Stimulated activated CD4-positive, alpha-beta T cell treated with anti-CD3 and anti-CD28 coated beads, Interleukin-15, amount 100 ng/mL, for 24 hours (primary cell): ENCODE measurements around the gene TMEM248.
A peak's percentile ranks its signal among the peaks of the same experiment; 100 is the strongest.
"Not testable (repeated sequence)": the region's sequence is repeated elsewhere in the genome, so short reads cannot be mapped to it uniquely, and the experiment has no call there.

Experiments
- DNase-seq: peaks from one replicate; pipeline ENCODE4 v3.0.0-alpha.2; 2020

The TMEM248 gene, protein sequence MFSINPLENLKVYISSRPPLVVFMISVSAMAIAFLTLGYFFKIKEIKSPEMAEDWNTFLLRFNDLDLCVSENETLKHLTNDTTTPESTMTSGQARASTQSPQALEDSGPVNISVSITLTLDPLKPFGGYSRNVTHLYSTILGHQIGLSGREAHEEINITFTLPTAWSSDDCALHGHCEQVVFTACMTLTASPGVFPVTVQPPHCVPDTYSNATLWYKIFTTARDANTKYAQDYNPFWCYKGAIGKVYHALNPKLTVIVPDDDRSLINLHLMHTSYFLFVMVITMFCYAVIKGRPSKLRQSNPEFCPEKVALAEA

DNA sequence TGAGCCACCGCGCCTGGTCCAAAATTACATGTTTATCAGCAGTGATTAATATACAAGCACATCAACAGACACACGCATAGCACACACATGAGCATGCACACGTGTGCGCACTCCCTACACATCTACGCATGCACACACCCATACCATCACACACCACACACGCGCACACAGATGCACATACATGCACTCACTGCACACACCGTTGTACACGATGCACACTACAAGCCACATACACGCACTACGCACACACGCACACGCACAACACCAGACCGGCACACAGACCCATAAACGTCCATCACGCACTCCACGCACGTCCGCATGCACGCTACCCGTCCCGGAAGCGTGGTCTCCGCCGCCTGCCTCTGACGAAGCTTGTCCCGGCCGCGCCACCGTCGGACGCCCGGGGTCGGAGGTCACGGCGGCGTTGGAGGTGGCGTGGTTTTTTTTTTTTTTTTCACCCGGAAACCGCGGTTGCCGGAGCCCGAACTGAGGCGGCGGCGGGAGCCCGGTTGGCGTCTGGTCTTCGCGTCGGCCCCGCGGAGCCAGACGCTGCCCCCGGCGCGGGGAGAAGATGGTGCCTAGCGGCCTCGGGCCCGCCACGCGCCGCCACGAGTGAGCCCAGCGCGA is at the start of gene TMEM248:
Gene TMEM248, plus strand, starts transcription at position 457 of the 627 bp plus-strand sequence. CDS start 20,641 bp downstream, outside the sequence.
- peak; percentile 95 for DNase-seq

- DNase-seq, result no peak
Observed at GRCh38 chr7:66873476-66873875, 47.5 kb upstream of the TMEM248 start.

DNA sequence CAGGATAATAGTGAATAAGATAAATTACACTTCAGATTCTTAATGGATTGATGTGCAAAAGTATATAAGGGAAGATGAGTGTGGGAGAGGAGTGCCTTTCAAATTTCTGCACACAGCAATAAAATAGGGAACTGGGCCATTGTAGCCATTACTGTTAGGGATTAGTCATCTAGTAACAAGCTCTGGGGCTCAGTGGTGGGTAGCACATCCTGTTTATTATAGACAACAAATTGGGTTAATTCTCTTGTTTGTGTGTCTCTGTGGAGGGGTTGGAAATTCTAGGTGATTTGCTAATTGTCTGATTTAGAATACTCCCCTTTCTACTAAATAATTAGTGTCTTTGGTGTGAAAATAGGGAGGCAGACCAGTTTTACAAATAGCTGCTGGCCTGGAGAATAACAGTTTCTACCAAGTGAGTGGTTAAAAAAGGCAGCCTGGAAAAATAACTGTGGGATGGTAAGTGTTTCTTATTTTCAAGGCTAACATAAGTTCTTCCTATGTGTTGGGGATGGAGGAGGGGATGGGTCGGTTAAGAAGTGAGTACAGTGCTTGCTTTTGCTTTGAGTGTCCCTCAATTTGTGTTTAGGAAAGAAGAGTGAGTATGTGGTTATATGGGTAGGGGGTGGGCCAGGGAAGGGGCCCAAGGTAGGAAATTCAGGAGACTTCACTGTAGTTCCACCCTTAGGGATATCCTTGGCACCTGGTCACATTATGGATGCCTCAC is 43.3 kb upstream of the TMEM248 start:
- no peak for DNase-seq

DNA sequence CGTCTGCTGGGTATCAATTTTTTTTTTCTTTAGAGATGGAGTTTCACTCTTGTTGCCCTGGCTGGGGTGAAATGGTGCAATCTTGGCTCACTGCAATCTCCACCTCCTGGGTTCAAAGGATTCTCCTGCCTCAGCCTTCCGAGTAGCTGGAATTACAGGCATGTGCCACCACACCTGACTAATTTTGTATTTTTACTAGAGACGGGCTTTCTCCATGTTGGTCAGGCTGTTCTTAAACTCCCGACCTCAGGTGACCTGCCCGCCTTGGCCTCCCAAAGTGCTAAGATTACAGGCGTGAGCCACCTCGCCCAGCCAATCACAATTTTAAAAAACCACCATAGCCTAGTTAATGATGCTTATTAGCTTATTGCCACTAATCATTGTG is 42.7 kb upstream of the TMEM248 start:
- DNase-seq, result not testable (repeated sequence)

DNA sequence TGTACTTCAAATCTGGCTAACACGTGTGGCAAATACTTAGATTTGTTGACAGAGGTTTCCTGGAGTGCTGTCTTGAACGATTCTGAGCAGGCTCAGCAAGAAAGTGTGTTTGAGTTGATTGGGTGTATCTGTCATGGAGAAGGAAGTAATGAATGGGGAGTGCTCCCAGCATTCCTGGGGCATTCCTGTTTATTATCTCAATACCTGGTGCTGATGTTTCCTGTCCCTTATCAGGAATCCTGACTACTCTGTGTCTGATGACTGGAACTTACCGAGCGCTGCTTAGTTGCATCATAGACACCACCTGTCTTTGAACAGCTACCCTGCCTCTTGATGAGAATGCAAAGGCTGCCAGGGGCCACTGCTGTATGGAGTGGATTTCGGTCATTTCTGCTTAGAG is 41.0 kb upstream of the TMEM248 start:
- no peak for DNase-seq

DNA sequence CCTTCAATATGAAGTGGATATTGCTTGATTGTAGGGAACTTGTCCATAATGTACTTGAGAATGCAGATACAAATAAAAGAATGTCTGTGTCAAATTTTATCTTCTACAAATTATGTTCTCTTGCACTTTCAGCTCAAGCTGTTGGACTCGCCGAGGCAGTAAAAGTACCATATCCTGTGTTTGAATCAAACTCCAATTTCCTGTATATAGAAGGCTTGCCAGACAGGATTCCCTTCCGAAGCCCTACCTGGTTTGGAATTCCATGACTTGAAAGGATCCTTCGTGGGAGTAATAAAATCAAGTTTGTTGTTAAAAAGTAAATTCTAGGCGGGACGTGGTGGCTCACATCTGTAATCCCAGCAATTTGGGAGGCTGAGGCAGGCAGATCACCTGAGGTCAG is 40.4 kb upstream of the TMEM248 start:
- DNase-seq, result not testable (repeated sequence)

DNA sequence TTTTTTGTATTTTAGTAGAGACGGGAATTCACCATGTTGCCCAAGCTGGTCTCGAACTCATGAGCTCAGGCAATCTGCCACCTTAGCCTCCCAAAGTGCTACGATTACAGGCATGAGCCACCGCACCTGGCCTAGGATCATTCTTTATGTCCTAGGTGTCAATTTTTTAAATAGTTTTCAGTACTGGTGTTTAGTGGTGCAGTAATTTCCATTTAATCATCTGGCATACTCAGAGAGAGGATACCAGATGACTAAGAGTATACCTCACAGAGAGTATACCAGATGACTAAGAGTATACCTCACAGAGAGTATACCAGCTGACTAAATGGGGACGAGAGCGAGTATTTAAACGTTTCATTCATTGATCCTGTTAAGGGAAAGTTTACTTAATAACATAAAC is 37.3 kb upstream of the TMEM248 start:
- DNase-seq, result peak; percentile 15

DNA sequence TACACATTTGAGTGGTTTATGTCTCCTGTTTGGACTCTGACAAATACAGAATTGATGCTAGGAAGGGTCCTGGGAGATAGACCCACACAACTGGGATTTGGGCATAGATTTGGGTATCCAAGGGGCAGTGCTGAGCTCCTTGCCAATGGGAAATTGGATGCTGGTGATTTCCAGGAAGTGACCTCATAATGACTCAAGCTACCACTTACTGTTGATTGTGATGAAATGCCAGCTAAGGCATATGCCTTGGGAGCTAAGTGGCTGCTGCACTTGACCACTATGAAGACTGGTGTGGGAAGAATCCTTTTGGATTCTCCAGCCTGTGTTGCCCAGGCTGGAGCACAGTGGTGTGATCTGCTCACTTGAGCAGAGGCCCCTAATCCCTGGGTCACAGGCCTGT is 36.5 kb upstream of the TMEM248 start:
- DNase-seq, result not testable (repeated sequence)

GRCh38 chr7:66886152-66886551 is 34.9 kb upstream of the TMEM248 start:
- DNase-seq, result no peak

- DNase-seq, result not testable (repeated sequence)
Observed at GRCh38 chr7:66888223-66888622, 32.8 kb upstream of the TMEM248 start.

DNA sequence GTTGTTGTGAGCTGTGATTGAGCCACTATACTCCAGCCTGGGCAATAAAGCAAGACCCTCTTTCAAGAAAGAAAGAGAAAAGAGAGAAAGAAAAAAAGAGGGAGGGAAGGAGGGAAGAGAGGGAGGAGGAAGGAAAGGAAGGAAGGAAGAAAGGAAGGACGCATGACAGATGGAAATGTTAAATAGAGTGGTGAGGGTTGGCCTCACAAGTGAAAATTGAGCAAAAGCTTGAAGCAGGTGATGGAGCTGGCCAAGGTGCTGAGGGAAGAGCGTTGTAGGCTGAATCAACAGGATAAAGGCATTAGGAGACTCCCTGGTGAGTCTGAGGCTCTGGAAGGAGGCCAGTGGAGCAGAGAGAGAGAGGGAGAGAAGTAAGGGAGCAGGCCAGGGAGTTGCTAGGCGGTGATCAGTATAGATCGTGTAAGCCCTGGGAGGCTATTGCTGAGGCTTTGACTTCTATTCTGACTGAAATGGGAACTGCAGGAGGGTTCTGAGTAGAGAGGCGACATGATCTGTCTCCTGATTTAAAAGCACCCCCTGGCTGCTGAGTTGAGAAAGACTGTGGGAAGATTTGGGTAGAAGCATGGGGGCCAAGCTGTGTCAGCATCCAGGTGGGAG is 26.5 kb upstream of the TMEM248 start:
- no peak for DNase-seq

GRCh38 chr7:66896441-66896840 is 24.6 kb upstream of the TMEM248 start:
- DNase-seq, result no peak

GRCh38 chr7:66899552-66900280 is 21.3 kb upstream of the TMEM248 start:
- DNase-seq, result no peak

DNA sequence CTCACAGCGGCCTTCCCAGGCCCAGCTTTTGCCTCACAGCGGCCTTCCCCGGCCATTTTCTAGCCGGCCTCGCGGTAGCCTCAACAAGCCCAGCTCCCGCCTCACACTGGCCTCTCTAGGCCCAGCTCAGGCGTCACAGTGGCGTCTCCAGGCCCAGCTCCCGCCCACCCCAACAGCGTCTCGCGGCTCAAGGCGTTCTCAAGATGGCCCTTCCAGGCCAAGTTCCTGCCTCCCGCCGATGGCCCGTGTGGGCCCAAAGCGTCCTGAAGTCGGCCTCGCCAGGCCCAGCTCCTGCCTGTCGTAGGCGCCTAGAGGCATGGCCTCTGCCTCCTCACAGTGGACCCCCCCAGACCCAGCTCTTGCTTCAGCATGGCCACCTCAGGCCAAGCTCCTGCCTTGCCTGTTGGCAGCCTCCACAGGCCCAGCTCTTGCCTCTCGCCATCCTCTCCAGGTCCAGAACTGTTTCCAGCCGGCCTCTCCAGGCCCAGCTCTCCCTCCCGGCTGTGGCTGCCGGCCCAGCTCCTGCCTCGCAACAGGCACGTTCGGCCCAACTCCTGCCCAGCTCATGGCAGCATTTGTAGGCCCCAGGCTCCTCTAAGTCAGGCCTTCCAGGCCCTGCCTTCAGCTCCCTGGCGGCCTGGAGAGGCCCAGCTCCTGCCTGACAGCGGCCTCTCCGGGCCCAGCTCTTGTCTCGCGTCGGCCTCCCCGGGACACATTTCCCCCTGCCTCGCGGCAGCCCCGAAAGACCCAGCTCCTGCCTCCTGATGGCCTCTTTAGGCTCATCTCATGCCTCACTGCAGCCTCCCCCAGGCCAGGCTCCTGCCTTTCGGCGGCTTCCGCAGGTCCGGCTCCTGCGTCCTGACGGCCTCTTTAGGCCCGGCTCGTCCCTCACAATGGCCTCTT is 18.8 kb upstream of the TMEM248 start:
- no peak for DNase-seq

- DNase-seq, result no peak
Observed at GRCh38 chr7:66902844-66903180, 18.2 kb upstream of the TMEM248 start.

GRCh38 chr7:66903360-66904062 is 17.5 kb upstream of the TMEM248 start:
- no peak for DNase-seq

DNA sequence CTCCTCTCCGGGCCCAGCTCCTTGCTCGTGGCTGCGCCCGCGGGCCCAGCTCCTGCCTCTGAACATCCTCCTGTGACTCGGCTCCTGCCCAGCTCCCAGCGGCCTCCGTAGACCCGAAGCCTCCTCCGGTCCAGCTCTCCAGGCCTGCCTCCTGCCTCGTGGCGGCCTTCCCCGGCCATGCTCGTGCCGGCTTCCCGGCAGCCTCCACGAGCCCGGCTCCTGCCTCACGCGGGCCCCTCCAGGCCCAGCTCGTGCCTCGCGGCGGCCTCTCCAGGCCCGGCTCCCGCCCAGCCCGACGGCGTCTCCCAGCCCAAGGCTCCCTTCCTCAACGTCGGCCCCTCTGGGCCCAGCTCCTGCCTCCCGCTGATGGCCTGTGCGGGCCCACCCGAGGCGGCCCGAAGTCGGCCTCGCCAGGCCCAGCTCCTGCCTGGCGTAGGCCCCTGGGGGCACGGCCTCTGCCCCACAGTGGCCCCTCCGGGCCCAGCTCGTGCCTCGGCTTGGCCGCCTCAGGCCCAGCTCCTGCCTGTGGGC is 16.9 kb upstream of the TMEM248 start:
- no peak for DNase-seq

DNA sequence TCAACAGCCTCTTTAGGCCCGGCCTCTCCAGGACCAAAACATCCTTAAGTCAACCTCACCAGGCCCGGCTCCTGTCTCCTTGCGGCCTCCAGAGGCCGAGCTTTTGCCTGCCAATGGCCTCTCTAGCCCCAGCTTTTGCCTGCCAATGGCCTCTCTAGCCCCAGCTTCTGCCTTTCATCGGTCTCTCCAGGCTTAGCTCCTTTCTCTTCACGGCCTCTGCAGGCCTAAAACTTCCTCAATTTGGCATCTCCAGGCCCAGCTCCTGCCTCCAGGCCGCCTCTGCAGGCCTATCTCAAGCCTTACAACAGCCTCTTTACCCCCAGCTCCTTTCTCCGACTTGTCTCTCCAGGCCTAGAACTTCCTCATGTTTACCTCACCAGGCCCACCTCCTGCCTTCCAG is 15.7 kb upstream of the TMEM248 start:
- DNase-seq, result no peak

DNA sequence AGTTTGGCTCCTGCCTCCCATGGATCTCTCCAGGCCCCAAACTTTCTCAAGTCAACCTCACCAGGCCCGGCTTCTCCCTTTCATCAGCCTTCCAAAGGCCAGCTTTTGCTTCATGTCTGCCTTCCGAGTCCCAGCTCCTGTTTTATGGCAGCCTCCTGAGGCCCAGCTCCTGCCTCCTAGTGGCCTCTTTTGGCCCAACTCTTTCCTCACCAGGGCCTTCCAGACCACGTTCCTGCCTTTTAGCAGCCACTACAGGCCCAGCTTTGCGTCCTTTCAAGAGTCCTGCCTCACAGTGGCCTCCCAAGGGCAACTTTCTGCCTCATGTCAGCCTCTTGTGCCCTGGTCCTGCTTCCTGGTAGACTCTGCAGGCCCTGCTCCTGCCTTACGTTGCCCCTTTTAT is 15.3 kb upstream of the TMEM248 start:
- no peak for DNase-seq

DNA sequence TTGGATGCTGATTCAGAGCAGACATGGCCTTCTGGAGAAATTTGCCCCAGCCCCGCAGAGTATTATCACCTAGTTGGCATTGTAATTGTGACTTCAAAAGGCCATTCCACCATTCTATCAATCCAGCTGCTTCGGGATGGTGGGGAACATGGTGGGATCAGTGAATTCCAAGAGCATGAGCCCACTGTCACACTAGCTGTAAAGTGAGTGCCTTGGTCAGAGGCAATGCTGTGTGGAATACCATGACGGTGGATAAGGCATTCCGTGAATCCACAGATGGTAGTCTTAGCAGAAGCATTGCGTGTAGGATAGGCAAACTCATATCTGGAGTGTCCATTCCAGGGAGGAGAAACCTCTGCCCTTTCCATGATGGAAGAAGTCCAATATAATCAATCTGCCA is 13.3 kb upstream of the TMEM248 start:
- no peak for DNase-seq

- not testable (repeated sequence) for DNase-seq
Observed at GRCh38 chr7:66908598-66908997, 12.4 kb upstream of the TMEM248 start.
